K562 (cell line): Measurements from ENCODE around the gene GBF1. TPM values are rescaled to one million over a fixed set of nuclear protein-coding genes. Genes with fewer than 3 reads are reported as not detected.

Source experiments
- CREB3 ChIP-seq: fragments of 450-650 bp; conservative IDR thresholded peaks from 2 replicates; pipeline ENCODE4 v1.6.1; 2016; ENCODE audit warnings: missing genetic modification characterization, low read depth, mild to moderate bottlenecking, missing compliant biosample characterization, moderate library complexity
- E2F1 ChIP-seq: sonication (generic); formaldehyde crosslinking; IDR thresholded peaks from 2 replicates; pipeline ENCODE4 v1.8.1; 2023; ENCODE audit warnings: mild to moderate bottlenecking, missing genetic modification reagents, moderate library complexity
- FOXJ3 ChIP-seq: sonication (generic); formaldehyde crosslinking; IDR thresholded peaks from 2 replicates; pipeline ENCODE4 v1.4.0; 2020; ENCODE audit warnings: mild to moderate bottlenecking, missing genetic modification reagents
- GABPA ChIP-seq: fragments of 200-800 bp; sonication (Bioruptor generic); conservative IDR thresholded peaks from 2 replicates; pipeline ENCODE4 v1.6.1; 2016; ENCODE audit warnings: low read depth, missing genetic modification characterization, missing compliant biosample characterization
- HMGXB4 ChIP-seq: sonication (generic); formaldehyde crosslinking; IDR thresholded peaks from 2 replicates; pipeline ENCODE4 v1.8.1; 2023; ENCODE audit warnings: mild to moderate bottlenecking, missing genetic modification reagents
- ILK ChIP-seq: fragments of 450-650 bp; IDR thresholded peaks from 2 replicates; pipeline ENCODE4 v1.6.1; 2016; ENCODE audit warnings: missing genetic modification characterization, low read depth, mild to moderate bottlenecking, missing compliant biosample characterization, moderate library complexity, borderline replicate concordance
- KLF16 ChIP-seq: IDR thresholded peaks from 2 replicates; pipeline ENCODE4 v1.6.1; 2016; ENCODE audit warnings: antibody characterized with exemption
- NR2F6 ChIP-seq: fragments of 450-650 bp; formaldehyde crosslinking; IDR thresholded peaks from 2 replicates; pipeline ENCODE4 v1.4.0; 2020; ENCODE audit warnings: mild to moderate bottlenecking
- PKNOX1 ChIP-seq: fragments of 450-650 bp; IDR thresholded peaks from 2 replicates; pipeline ENCODE4 v1.6.1; 2016
- RB1 ChIP-seq: fragments of 450-650 bp; IDR thresholded peaks from 2 replicates; pipeline ENCODE4 v1.6.1; 2017; ENCODE audit warnings: low read depth, mild to moderate bottlenecking
- TOE1 ChIP-seq, 2 experiments: fragments of 450-650 bp in 1 of 2; sonication (generic) in 1 of 2; formaldehyde crosslinking in 1 of 2; IDR thresholded peaks; 2 replicates each; pipeline versions ENCODE4 v1.7.1 to v1.8.0; 2016 to 2022; ENCODE audit warnings: borderline replicate concordance in 2 of 2, mild to moderate bottlenecking in 2 of 2, antibody characterized with exemption in 1 of 2, inconsistent platforms in 1 of 2, low read depth in 1 of 2, missing genetic modification reagents in 1 of 2, moderate library complexity in 1 of 2
- ZBTB11 ChIP-seq, 3 experiments: fragments of 200-800 bp in 1 of 3; fragments of 250-450 bp in 1 of 3; fragments of 450-650 bp in 1 of 3; sonication (Bioruptor Pico) in 1 of 3; sonication (Bioruptor generic) in 1 of 3; formaldehyde crosslinking in 1 of 3; IDR thresholded peaks; 2 replicates each; pipeline versions ENCODE4 v1.6.1 to v1.8.0; 2016 to 2022; ENCODE audit warnings: mild to moderate bottlenecking in 2 of 3, missing genetic modification characterization in 2 of 3, missing compliant biosample characterization in 1 of 3, moderate library complexity in 1 of 3
- ZNF197 ChIP-seq: fragments of 200-800 bp; sonication (Bioruptor generic); IDR thresholded peaks from 2 replicates; pipeline ENCODE4 v1.6.1; 2016; ENCODE audit warnings: low read depth, missing genetic modification characterization, missing compliant biosample characterization
- ZNF277 ChIP-seq: fragments of 250-450 bp; sonication (Bioruptor Pico); IDR thresholded peaks from 2 replicates; pipeline ENCODE4 v1.8.0; 2022; ENCODE audit warnings: inconsistent platforms, mild to moderate bottlenecking, moderate library complexity, borderline replicate concordance
- ZNF436 ChIP-seq: fragments of 250-450, 450-650 bp; sonication (Bioruptor Pico); formaldehyde crosslinking; IDR thresholded peaks from 2 replicates; pipeline ENCODE4 v1.7.0; 2020; ENCODE audit warnings: mild to moderate bottlenecking
- polyA plus RNA-seq, 8 experiments: library from polyadenylated mRNA; depleted of rRNA in 4 of 8; stranded (reverse) in 5 of 8; unstranded in 3 of 8; fragments of >200 nt; fragmentation: Nextera tagmentation in 2 of 8; fragmentation: Illumina TruSeq in 1 of 8; extraction: Ambion mirVana in 2 of 8; extraction: Trizol in 1 of 8; gene quantifications; 2 replicates each; pipeline versions ENCODE4 v1.2.1 to v1.2.3, GENCODE V29; 2011 to 2014; ENCODE audit warnings: inconsistent platforms in 1 of 8, missing spikeins in 1 of 8
- total RNA-seq, 7 experiments: library from RNA; depleted of rRNA in 6 of 7; stranded (reverse); fragments of >200 nt in 6 of 7; fragmentation: Illumina TruSeq in 2 of 7; extraction: Trizol in 2 of 7; gene quantifications; 2 replicates each; pipeline versions ENCODE4 v1.2.1 to v1.2.3, GENCODE V29; 2011 to 2021; ENCODE audit warnings: low replicate concordance in 1 of 7

GBF1 gene
- total and polyA plus RNA-seq, 9 of the 15 experiments (the other 6 are each of a cell fraction or from before 2014, with no cell fraction given), result 0.69 to 28.0 (median 10.3) TPM

GRCh38 chr10:102399217-102400021, 154.1 kb downstream of the GBF1 start (continued):
- TF ChIP-seq TOE1 (IDR thresholded peaks at IDR 0.05; ENCODE audit: borderline replicate concordance), result no peak
- no peak for TF ChIP-seq TOE1 (CRISPR knock-in tag; IDR thresholded peaks at IDR 0.05; ENCODE audit: borderline replicate concordance, low read depth)
- TF ChIP-seq E2F1, result no peak
- no peak for TF ChIP-seq ZNF197
- TF ChIP-seq PKNOX1, result no peak
- TF ChIP-seq ZBTB11 (CRISPR knock-in tag; IDR thresholded peaks at IDR 0.05), result peak in 1 of 3 experiments; percentile 31; a peak in 1 of 6 replicates
- no peak for TF ChIP-seq ILK (tag)
- no peak for TF ChIP-seq GABPA
- TF ChIP-seq NR2F6, result no peak
- TF ChIP-seq RB1, result peak; percentile 92
- peak; percentile 34; the same call in 1 of the 2 replicates for TF ChIP-seq HMGXB4 (CRISPR knock-in tag)
- no peak for TF ChIP-seq ZNF436
- no peak for TF ChIP-seq FOXJ3 (CRISPR knock-in tag)
- TF ChIP-seq KLF16, result no peak
- no peak for TF ChIP-seq CREB3 (tag)
- TF ChIP-seq ZNF277 (CRISPR knock-in tag), result no peak
